GM18951 (cell line): ENCODE data around the gene SCN1A.
"Not testable (repeated sequence)": the region's sequence is repeated elsewhere in the genome, so short reads cannot be mapped to it uniquely, and the experiment has no call there.

Source experiments
- POLR2A ChIP-seq: IDR thresholded peaks from 4 replicates; pipeline ENCODE4 v1.6.1; 2011; ENCODE audit warnings: mild to moderate bottlenecking; ENCODE audit not compliant: insufficient read length, insufficient read depth; ENCODE audit errors: extremely low read depth
- in situ Hi-C: fragments of 300-500 bp; cut with MboI; formaldehyde crosslinking; loops from one replicate; pipeline ENCODE4 v1.12.0; 2022; ENCODE audit warnings: low sequenced_read_pairs, mixed read lengths, inconsistent platforms; ENCODE audit not compliant: unreplicated experiment

Gene SCN1A

GRCh38 chr2:166042768-166043390, 84.9 kb downstream of the SCN1A start:
- in situ Hi-C loops = no loop called here
- no peak for TF ChIP-seq POLR2A

DNA sequence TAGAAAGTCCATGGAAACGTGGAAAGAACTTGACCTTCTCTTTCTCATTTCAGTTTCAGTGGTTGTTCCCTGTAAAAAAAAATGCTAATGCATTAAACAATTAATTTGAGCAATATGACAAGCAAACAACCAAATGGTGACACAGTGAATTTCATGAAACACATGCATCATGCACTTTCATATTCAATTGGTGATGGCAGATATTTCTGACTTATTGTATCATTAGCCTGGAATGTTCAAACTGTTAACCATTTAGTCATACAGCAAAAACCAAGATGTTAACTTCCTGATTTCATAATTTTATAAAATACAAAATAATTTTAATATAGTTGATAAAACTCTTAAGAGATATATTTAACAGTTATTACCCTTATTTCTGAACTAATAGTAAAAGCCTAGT, 85.5 kb downstream of the SCN1A start:
- no peak for TF ChIP-seq POLR2A
- in situ Hi-C loops = no loop called here

GRCh38 chr2:166041613-166042012, 86.2 kb downstream of the SCN1A start:
- no peak for TF ChIP-seq POLR2A
- in situ Hi-C loops = no loop called here

- TF ChIP-seq POLR2A = no peak
- in situ Hi-C loops = no loop called here
These were observed 95.5 kb downstream of the SCN1A start for GRCh38 chr2:166032361-166032760.

DNA sequence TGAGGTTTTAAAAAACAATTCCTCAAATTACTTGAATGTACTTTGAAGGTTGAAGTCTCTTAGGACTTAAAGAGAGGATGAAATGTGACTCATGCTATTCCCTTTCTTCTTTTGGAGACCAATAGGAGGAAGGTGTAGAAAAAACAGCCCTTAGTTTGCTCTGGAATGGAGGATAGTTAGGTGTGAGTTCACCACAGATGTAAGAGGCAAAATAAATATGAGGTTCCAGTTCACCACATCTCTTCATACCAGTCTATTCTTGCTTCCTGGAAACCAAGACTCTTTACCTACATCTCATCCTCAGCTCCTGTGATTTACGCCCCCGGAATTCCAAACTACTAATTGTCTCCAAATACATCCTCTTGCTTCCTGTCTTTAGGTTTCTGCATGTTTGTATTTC, 96.8 kb downstream of the SCN1A start:
- no peak for TF ChIP-seq POLR2A
- in situ Hi-C loops = no loop called here

GRCh38 chr2:166025313-166025712, 102.5 kb downstream of the SCN1A start:
- in situ Hi-C loops = no loop called here
- no peak for TF ChIP-seq POLR2A

DNA sequence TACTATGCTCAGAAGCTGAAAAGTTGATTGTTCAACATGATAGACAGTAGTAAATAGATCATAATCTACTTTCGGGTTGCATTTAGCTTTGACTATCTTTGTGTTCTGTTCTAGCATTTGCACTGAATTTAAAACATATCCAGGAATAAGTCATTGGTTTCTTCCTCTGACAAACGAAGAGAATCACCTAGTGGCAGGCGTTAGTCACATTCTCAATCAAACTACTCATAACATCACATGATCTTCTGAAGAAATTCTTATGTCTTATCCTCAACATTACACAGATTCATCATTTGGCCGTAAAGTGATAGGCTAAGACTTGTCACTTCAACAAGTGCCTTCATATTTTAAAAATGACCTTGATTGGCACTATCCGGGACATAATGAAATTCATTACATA, 110.6 kb downstream of the SCN1A start:
- TF ChIP-seq POLR2A = no peak
- in situ Hi-C loops = no loop called here

- in situ Hi-C loops = no loop called here
- TF ChIP-seq POLR2A = no peak
These were observed 113.9 kb downstream of the SCN1A start for GRCh38 chr2:166013878-166014277.

DNA sequence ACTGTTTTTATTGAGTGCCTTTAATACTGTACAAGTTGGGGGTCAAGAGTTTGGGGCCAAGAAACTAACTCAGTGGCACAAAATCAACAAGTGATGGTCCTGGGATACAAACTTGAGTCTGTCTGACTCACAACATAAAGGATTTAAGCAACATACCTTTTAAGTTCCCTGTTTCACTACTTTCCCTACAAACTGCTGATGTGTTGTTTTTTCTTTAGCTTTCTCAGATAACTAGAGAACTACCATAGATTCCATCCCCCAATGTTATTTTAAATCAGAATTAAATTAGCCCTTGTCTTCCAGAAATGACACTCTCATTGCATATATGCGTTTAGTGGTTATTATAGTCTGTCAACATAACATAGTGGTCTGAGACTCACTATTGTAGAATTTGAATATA, 116.2 kb downstream of the SCN1A start:
- TF ChIP-seq POLR2A = no peak
- in situ Hi-C loops = no loop called here

DNA sequence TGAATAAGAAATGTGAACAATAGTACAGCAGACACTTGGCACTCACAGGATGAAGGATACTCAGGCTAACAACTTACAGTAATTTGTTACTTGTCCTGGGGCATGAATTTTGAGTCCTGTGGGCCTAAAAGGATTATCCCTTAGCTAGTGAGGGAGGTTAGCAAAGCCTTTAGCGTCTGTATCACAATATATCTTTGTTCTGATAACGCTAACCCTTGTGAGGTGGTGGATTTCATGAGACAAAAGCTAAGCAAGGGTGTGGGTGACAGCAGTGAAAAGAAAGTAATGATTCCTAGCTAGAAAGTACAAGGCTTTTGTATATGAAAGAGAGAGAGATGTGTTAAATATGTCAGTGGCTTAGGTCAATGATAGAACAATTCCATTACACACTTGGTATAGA, 127.4 kb downstream of the SCN1A start:
- in situ Hi-C loops = no loop called here
- no peak for TF ChIP-seq POLR2A

DNA sequence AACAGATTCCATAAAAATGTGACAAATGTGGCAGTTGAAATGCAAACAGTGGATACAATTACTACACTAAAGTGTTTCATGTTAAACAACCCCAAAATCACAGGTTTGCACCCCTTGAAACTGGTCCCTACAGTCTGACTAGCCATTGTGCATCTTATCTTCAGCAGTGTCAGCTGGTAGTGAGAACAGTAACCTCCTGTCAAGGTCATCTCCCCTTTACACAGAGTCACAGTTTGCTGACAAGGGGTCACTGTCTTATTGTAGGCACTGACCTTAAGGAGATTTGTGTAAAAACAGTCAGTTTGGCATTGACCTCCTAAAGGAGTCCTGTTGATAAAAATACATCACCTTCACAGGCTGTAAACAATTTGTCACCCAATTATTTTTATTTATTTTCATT, 137.0 kb downstream of the SCN1A start:
- TF ChIP-seq POLR2A = no peak

GRCh38 chr2:165989851-165990250, 138.0 kb downstream of the SCN1A start:
- no peak for TF ChIP-seq POLR2A
- in situ Hi-C loops = no loop called here

More for the DNA sequence above, 137.0 kb downstream of the SCN1A start:
- in situ Hi-C loops = no loop called here

DNA sequence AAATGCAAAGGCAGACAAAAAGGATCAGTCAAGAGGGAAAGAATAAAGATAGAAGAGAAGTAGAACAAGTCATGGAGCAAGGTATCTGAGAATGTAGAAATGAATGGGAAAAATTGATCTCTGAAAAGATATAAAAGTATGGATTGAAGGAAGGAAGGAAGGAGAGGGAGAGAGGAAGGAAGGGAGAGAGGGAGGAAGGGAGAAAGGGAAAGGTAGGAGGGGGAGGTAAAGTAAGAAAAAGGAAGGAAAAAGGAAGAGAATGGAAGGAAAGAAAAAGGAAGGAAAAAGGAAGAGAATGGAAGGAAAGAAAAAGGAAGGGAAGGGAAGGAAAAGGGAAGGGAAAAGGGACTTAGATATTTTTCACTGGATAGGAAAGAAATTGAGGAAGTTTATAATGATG, 142.7 kb downstream of the SCN1A start:
- in situ Hi-C loops = no loop called here
- no peak for TF ChIP-seq POLR2A

DNA sequence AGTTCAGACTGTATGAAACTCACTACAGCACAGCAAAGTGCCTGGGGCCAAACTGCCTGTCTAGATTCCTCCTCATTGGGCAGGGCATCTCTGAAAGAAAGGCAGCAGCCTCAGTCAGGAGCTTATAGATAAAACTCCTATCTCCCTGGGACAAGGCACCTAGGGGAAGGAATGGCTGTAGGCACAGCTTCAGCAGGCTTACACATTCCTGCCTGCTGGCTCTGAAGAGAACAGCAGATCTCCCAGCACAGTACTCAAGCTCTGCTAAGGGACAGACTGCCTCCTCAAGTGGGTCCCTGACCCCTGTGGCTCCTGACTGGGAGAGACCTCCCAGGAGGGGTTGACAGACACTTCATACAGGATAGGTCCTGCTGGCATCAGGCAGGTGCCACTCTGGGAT, 155.7 kb downstream of the SCN1A start:
- in situ Hi-C loops = not testable (repeated sequence)

DNA sequence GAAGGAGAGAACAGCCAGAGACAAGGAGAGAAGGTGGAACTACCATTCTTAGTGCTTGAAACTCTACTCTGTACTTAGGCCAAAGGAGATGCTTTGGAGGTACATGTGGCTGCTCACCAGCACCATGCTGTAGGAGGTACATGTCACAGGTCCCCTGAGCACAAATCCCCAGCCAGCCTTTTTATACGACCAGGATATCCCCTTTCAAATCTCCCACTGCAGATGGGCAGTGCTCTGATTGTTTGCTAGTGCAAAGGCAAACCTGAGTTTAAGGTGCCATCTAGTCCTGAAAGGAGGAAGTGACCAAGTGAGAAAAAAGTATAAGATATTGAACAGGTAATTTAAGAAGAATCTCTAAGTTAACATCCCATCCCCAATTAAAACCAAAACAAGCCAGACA, 157.2 kb downstream of the SCN1A start:
- in situ Hi-C loops = no loop called here
- no peak for TF ChIP-seq POLR2A
